GM21381 (cell line): Measurements from ENCODE around the gene CHST14.

Source experiments
- ATAC-seq: cut with Tn5 transposase; IDR thresholded peaks from one replicate; pipeline ENCODE4 v1.9.1; 2021; ENCODE audit warnings: mild to moderate bottlenecking, moderate library complexity; ENCODE audit not compliant: unreplicated experiment

The CHST14 gene

GRCh38 chr15:40461958-40462357 lies 8.8 kb upstream of the CHST14 start:
- no peak for ATAC-seq

GRCh38 chr15:40463279-40463678 lies 7.5 kb upstream of the CHST14 start:
- no peak for ATAC-seq

DNA sequence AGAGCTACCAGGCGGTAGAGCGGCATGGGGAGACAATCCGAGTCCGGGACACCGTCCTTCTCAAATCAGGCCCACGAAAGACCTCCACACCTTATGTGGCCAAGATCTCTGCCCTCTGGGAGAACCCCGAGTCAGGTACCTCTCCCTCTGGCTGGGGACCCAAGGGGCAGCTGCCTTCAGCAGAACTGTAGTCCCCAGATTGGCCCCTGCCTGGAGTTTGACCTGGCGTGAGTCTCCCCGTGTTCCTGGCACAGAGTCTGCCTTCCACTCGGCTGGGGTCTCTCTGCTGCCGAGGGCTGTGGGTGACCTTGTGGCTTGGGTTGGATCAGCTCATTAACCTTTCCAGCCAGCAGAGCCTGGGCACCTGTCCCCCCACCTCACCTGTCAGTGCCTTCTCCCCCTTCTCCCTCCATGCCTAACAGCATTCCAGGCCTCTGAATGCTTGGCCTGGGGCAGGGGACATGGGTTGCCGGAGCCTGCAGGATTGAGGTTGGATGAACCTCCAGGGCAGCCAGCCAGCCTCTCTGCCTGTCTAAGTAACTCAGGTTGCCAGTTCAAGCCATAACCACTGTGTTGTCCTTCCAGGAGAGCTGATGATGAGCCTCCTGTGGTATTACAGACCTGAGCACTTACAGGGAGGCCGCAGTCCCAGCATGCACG lies 6.8 kb upstream of the CHST14 start:
- no peak for ATAC-seq

- no peak for ATAC-seq
Observed at GRCh38 chr15:40464595-40465185, 6.1 kb upstream of the CHST14 start.

DNA sequence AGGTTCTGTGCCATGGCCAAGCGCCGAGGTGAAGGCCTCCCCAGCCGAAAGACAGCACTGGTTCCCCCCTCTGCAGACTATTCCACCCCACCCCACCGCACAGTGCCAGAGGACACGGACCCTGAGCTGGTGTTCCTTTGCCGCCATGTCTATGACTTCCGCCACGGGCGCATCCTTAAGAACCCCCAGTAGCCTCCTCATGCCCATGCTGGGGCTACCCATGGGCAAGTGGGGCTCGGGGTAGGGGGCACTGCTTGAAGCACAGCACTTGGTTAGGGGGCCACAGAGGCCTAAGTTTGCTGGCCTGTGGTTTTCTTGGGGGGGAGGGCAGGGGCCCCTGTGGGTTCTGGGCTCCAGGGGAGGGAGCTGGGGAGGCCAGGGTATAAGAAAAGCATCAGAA lies 4.8 kb upstream of the CHST14 start:
- no peak for ATAC-seq

DNA sequence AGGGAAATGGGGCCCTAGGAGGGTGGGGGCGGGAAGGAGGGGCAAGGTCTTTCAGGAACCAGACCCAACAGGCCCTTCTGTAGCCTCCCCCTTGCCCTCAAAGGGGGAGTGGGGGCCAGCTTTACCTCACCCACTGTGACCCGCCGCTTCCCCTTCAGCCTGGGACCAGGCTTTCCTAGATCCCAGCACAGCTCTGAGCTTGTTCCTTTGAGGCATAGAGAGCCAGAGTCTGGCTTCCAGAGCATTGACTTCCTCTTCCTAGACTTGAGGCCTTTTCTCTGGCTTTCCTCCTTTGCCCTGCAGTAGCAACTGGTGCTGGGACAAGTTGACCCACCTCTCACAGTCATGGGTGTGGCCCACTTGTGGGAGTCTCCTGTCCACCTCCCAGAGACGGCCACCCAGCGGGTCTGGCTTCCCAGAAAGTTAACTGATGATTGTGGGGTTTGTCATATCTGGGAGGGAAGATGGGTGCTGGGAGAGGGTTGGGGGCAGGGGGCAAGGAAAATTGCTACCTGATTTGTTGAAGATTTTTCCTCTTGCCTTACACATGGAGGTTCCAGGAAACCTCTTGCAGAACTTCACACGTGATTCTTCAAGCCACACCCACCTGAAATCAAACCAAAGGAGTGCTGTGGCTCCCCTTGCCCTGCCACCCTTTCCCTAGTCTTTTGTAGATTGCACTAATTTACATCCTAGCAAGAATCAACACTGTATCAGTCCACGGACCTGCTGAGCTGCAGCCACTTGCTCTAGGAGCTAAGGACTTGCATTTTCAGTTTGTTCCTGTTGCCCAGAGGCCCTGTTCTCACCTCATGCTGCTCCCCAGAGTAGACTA lies 4.1 kb upstream of the CHST14 start:
- no peak for ATAC-seq

DNA sequence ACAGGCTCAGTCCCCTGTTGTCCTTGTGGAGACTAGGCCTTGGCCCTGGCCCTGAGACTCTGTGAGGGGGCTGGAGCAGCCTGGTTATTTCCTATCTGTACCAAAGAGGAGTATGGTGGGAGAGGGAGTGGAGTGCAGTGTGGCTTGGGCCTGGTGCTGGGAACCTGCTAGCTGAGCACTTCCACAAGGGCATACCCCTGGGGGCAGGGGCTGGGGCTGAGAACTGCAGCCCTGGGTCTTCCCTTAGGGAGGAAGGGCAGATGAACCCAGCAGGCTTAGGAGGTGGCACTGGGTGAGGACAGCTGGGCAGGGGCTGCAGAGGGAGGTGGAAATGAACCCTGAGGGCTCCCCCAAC lies 3.5 kb upstream of the CHST14 start:
- ATAC-seq: no peak

DNA sequence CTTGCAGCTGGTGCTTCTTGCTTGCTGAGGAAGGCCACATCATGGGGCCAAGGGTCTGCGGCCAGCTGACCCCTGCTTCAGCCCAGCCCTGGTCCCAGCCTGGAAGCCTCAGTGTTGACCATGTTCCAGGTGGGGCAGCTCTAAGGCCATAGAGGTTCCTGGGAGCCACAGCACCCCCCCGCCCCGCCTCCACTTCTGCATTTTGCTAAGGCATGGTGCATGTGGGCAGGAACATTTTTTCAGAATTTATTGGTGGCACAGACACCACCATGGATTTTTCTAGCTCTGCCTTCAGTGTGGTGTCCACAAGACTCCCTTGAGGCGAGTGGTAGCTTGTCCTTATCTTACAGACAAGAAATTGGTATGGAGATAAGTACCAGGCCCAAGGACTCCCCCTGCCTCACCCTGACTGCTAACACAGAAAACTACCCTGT lies 1.9 kb upstream of the CHST14 start:
- ATAC-seq: no peak

- no peak for ATAC-seq
Observed at GRCh38 chr15:40469776-40470390, 901 bp upstream of the CHST14 start.

- ATAC-seq: peak; percentile 39
Observed at GRCh38 chr15:40471105-40471807, 472 bp downstream of the CHST14 start.

DNA sequence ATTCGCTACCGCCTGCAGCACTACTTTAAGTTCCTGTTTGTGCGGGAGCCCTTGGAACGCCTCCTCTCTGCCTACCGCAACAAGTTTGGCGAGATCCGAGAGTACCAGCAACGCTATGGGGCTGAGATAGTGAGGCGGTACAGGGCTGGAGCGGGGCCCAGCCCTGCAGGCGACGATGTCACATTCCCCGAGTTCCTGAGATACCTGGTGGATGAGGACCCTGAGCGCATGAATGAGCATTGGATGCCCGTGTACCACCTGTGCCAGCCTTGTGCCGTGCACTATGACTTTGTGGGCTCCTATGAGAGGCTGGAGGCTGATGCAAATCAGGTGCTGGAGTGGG lies 995 bp downstream of the CHST14 start:
- no peak for ATAC-seq

- no peak for ATAC-seq
Observed at GRCh38 chr15:40472171-40472727, 1.5 kb downstream of the CHST14 start.

DNA sequence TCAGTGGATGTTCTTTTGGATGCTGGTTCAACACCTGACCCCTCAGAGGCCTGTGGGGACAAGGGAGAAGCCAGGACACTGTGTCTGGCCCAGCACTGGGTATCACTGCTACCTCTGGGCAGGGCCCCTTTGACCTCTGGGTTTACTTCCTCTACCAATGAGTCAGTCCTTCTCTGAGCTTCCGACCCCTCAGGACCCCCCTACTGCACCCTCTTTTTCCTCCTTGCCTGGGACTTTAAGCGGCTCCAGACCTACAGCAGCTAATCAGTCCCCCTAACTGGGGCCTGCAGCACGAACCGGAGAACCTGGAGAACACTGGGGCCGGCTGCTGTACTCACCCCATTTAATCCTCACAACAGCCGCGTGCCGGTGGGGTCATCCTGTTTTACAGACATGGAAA lies 3.8 kb downstream of the CHST14 start:
- no peak for ATAC-seq

DNA sequence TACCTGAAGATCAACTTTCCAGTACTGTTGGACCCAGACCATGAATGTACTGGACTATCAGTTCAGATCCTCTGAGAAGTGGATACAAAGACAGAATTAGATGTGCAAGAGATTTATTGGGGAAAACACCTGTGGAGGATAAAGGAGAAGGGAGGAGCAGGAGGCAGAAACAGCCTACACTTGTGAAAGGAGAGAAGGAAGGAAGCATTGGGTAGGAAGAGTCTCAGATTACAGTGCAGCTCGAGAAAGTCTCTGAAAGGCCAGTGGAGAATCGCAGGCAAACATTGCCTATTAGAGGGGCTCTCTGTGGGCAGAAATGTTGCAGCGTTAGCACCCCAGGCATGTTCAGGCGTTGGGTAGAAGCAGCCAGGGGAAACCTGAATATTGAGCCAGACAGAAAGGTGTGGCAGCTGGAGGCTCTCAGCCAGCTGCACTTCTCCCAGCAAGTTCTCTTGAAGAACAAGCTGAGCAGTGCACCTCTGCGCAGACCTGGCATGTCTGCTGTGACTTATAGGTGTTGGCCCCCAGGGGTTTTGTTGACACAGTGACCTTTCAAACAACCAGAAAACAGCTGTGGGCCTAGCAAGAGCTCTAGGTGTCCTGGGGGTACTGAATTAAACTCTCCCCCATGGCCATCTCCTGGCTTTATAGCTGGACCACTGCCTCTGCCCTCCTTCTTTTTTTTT lies 7.0 kb downstream of the CHST14 start:
- ATAC-seq: no peak

- no peak for ATAC-seq
Observed at GRCh38 chr15:40479024-40479423, 8.2 kb downstream of the CHST14 start.

DNA sequence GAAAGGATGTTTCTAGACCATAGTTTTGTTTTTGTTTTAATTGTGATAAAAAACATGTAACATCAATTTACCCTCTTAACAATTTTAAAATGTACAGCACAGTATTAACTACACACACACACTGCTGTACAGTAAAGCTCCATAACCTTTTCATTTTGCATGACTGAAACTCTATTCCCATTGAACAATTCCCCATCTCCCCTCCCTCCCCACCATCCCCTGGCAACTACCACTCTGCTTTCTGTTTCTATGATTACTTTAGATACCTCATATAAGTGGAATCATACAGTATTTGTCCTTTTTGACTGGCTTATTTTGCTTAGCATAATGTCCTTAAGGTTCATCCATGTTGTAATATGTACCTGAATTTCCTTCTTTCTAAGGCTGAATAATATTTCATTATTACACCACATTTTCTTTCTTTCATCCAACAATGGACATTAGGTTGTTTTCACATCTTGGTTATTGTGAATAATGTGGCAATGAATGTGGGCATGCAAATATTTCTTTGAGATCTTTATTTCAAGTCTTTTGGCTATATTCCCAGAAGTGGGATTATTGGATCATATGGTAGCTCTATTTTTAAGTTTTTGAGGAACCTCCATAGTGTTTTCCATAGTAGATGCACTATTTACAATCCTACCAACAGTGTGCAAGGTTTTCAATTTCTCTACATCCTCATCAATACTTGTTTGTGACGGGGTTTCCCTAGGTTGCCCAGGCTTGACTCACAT lies 10.7 kb downstream of the CHST14 start:
- ATAC-seq: no peak

DNA sequence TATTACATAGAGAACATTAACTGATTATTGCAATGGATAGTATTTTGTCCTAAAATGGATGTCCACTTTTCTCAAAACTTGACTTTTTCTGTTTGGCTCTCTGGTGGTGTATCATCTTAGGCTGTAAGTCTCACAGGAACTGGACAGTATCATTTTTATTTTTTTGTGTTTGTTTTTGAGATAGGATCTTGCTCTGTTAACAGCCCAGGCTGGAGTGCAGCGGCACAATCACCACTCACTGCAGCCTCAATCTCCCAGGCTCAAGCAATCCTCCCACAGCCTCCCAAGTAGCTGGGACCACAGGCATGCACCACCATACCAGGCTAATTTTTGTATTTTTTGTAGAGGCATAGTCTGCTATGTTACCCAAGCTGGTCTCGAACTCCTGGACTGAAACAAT lies 13.1 kb downstream of the CHST14 start:
- no peak for ATAC-seq

GRCh38 chr15:40486066-40486770 lies 15.4 kb downstream of the CHST14 start:
- no peak for ATAC-seq
